Peyer's patch (tissue), 4 donors: ENCODE measurements around the gene PACRG.

Source experiments
- CTCF ChIP-seq, 6 experiments: fragments of 450-650 bp in 4 of 6; fragments of 200-600 bp in 2 of 6; sonication (generic) in 1 of 6; IDR thresholded peaks; one replicate each; pipeline ENCODE4 v1.5.1; 2017 to 2019; ENCODE audit warnings: antibody characterized with exemption in 6 of 6, mild to moderate bottlenecking in 3 of 6, moderate library complexity in 1 of 6
- POLR2A ChIP-seq, 2 donors: fragments of 450-650 bp; IDR thresholded peaks; one replicate each; pipeline ENCODE4 v1.5.1; 2017; ENCODE audit warnings: antibody characterized with exemption in 2 of 2, mild to moderate bottlenecking in 2 of 2, moderate library complexity in 2 of 2

DNA sequence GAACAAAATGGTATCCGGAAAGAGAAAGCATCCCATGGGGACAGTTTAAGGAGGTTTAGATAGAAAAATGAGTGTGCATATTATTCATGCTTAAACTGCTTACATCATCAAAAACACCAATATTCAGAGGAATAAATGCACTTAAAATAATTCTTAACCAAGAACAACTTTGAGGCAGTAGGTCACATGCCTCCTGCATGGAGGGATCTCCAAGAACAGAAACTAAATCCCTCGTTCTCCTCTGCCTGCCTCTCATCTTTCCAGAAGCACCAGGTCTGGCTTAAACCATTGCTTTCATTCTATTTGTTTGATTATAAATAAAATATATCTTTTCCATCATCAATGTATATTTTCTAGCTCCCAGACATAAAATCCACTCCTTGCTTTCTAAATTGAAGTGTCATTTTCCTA, 583.2 kb downstream of the PACRG start:
- TF ChIP-seq CTCF (IDR thresholded peaks at IDR 0.05) (no peak), POLR2A (IDR thresholded peaks at IDR 0.05) (no peak)
